Type B pancreatic cell (in vitro differentiated cells): ENCODE data around the gene SSX5. TPM values are rescaled to one million over a fixed set of nuclear protein-coding genes. Genes with fewer than 3 reads are reported as not detected.
"Not testable (repeated sequence)": the region's sequence is repeated elsewhere in the genome, so short reads cannot be mapped to it uniquely, and the experiment has no call there.

Experiments
- DNase-seq: peaks from one replicate; pipeline ENCODE4 v3.0.0; 2021; ENCODE audit warnings: mixed read lengths; ENCODE audit not compliant: unreplicated experiment; ENCODE audit errors: extremely low spot score
- H3K27ac Mint-ChIP-seq: 2 replicates; pipeline ENCODE4 v1.8.0; 2021; ENCODE audit warnings: mild to moderate bottlenecking, mixed read lengths
- H3K27me3 Mint-ChIP-seq: 2 replicates; pipeline ENCODE4 v1.8.0; 2021; ENCODE audit warnings: mixed read lengths
- H3K36me3 Mint-ChIP-seq: 2 replicates; pipeline ENCODE4 v1.8.0; 2021; ENCODE audit warnings: mixed read lengths
- H3K4me1 Mint-ChIP-seq: one replicate; pipeline ENCODE4 v1.8.0; 2021; ENCODE audit warnings: mixed read lengths; ENCODE audit not compliant: unreplicated experiment
- H3K4me3 Mint-ChIP-seq: 2 replicates; pipeline ENCODE4 v1.8.0; 2021; ENCODE audit warnings: mild to moderate bottlenecking, mixed read lengths
- H3K9me3 Mint-ChIP-seq: 2 replicates; pipeline ENCODE4 v1.8.0; 2021; ENCODE audit warnings: mixed read lengths
- CTCF ChIP-seq: fragments of 200-600 bp; sonication (generic); conservative IDR thresholded peaks from 2 replicates; pipeline ENCODE4 v1.5.0; 2021; ENCODE audit warnings: antibody characterized with exemption, mild to moderate bottlenecking
- total RNA-seq: library from RNA; stranded (reverse); gene quantifications from 2 replicates; pipeline ENCODE4 v1.2.1, GENCODE V29; 2021; ENCODE audit warnings: low replicate concordance

The SSX5 gene
- total RNA-seq, 1 donor from 2014 or later: not detected

GRCh38 chrX:48165241-48165640, 31.4 kb downstream of the SSX5 start:
- no peaks in the 10 kb centered on the region for H3K36me3 Mint-ChIP-seq
- no peaks in the 10 kb centered on the region for H3K27me3 Mint-ChIP-seq
- no peak overlapping the region for H3K4me3 Mint-ChIP-seq
- no peaks in the 10 kb centered on the region for H3K4me1 Mint-ChIP-seq
- TF ChIP-seq CTCF: no peak
- no peak overlapping the region for H3K27ac Mint-ChIP-seq
- no peak for DNase-seq
- H3K9me3 Mint-ChIP-seq: no peaks in the 10 kb centered on the region

GRCh38 chrX:48156014-48156413, 40.6 kb downstream of the SSX5 start:
- Mint-ChIP-seq H3K27ac (no peak overlapping the region), H3K4me1 (no peaks in the 10 kb centered on the region), H3K9me3 (peaks cover 4% of the 10 kb centered on the region), H3K4me3 (no peak overlapping the region), H3K36me3 (no peaks in the 10 kb centered on the region), H3K27me3 (no peaks in the 10 kb centered on the region)
- no peak for TF ChIP-seq CTCF
- no peak for DNase-seq

GRCh38 chrX:48154796-48155195, 41.8 kb downstream of the SSX5 start:
- H3K4me1 Mint-ChIP-seq: no peaks in the 10 kb centered on the region
- H3K4me3 Mint-ChIP-seq: no peak overlapping the region
- no peak for DNase-seq
- peaks cover 4% of the 10 kb centered on the region for H3K9me3 Mint-ChIP-seq
- no peaks in the 10 kb centered on the region for H3K36me3 Mint-ChIP-seq
- no peaks in the 10 kb centered on the region for H3K27me3 Mint-ChIP-seq
- no peak for TF ChIP-seq CTCF
- H3K27ac Mint-ChIP-seq: no peak overlapping the region

GRCh38 chrX:48153769-48154168, 42.8 kb downstream of the SSX5 start:
- Mint-ChIP-seq H3K9me3 (peaks cover 4% of the 10 kb centered on the region), H3K36me3 (no peaks in the 10 kb centered on the region), H3K4me3 (no peak overlapping the region), H3K27ac (no peak overlapping the region), H3K27me3 (no peaks in the 10 kb centered on the region), H3K4me1 (no peaks in the 10 kb centered on the region)
- no peak for DNase-seq
- TF ChIP-seq CTCF: no peak

- not testable (repeated sequence) for H3K27ac Mint-ChIP-seq, H3K27me3 Mint-ChIP-seq, H3K9me3 Mint-ChIP-seq, H3K4me3 Mint-ChIP-seq, H3K36me3 Mint-ChIP-seq, H3K4me1 Mint-ChIP-seq, DNase-seq
Measured at GRCh38 chrX:48142697-48143096, 53.9 kb downstream of the SSX5 start.

- not testable (repeated sequence) for H3K27me3 Mint-ChIP-seq, DNase-seq, H3K36me3 Mint-ChIP-seq, H3K4me3 Mint-ChIP-seq, H3K27ac Mint-ChIP-seq, H3K4me1 Mint-ChIP-seq, H3K9me3 Mint-ChIP-seq
Measured at GRCh38 chrX:48141810-48142508, 54.6 kb downstream of the SSX5 start.

GRCh38 chrX:48139076-48139475, 57.5 kb downstream of the SSX5 start:
- H3K4me3 Mint-ChIP-seq, H3K9me3 Mint-ChIP-seq, DNase-seq, H3K27ac Mint-ChIP-seq, H3K4me1 Mint-ChIP-seq, H3K36me3 Mint-ChIP-seq, H3K27me3 Mint-ChIP-seq: not testable (repeated sequence)

Other genes starting within 250 kb of the SSX5 start
- 5.1 and 6.8 TPM in 2 replicates for gene ZNF182, start 192.8 kb downstream of the SSX5 start, total RNA-seq
- gene SPACA5, start 189.8 kb downstream of the SSX5 start, total RNA-seq: not detected in 2 replicates
- gene ZNF630, start 125.2 kb downstream of the SSX5 start, total RNA-seq: 3.6 and 4.4 TPM in 2 replicates
- gene SPACA5B, start 66.2 kb downstream of the SSX5 start, total RNA-seq: not detected in 2 replicates
- not detected in 2 replicates for gene SSX1, start 58.6 kb upstream of the SSX5 start, total RNA-seq
- not detected in 2 replicates for gene SSX3, start 159.9 kb upstream of the SSX5 start, total RNA-seq
- not detected in 2 replicates for gene SSX4, start 186.7 kb upstream of the SSX5 start, total RNA-seq
- not detected in 2 replicates for gene SSX4B, start 215.2 kb upstream of the SSX5 start, total RNA-seq